HG02973 (cell line): ENCODE measurements around the gene LRCH3.

Source experiments
- ATAC-seq: cut with Tn5 transposase; IDR thresholded peaks from one replicate; pipeline ENCODE4 v1.9.1; 2021; ENCODE audit warnings: moderate library complexity; ENCODE audit not compliant: unreplicated experiment

LRCH3 gene

GRCh38 chr3:197791892-197792647 is 1.0 kb downstream of the LRCH3 start:
- ATAC-seq = peak; percentile 24

GRCh38 chr3:197793247-197793646 is 2.2 kb downstream of the LRCH3 start:
- ATAC-seq = no peak

GRCh38 chr3:197794115-197794514 is 3.1 kb downstream of the LRCH3 start:
- ATAC-seq = no peak

- no peak for ATAC-seq
Measured at GRCh38 chr3:197795200-197795599, 4.1 kb downstream of the LRCH3 start.

GRCh38 chr3:197796087-197796486 is 5.0 kb downstream of the LRCH3 start:
- ATAC-seq = no peak

- ATAC-seq = peak; percentile 44
Measured at GRCh38 chr3:197798863-197799262, 7.8 kb downstream of the LRCH3 start.

- no peak for ATAC-seq
Measured at GRCh38 chr3:197800379-197800778, 9.3 kb downstream of the LRCH3 start.

GRCh38 chr3:197801891-197802778 is 11.1 kb downstream of the LRCH3 start:
- no peak for ATAC-seq

- no peak for ATAC-seq
Measured at GRCh38 chr3:197802779-197803459, 11.9 kb downstream of the LRCH3 start.

GRCh38 chr3:197804511-197804910 is 13.5 kb downstream of the LRCH3 start:
- no peak for ATAC-seq

- no peak for ATAC-seq
Measured at GRCh38 chr3:197807969-197808587, 17.0 kb downstream of the LRCH3 start.

- ATAC-seq = no peak
Measured at GRCh38 chr3:197809356-197810020, 18.4 kb downstream of the LRCH3 start.

- no peak for ATAC-seq
Measured at GRCh38 chr3:197810901-197811300, 19.8 kb downstream of the LRCH3 start.

GRCh38 chr3:197811343-197811742 is 20.3 kb downstream of the LRCH3 start:
- ATAC-seq = no peak

- ATAC-seq = no peak
Measured at GRCh38 chr3:197814372-197814771, 23.3 kb downstream of the LRCH3 start.

- ATAC-seq = no peak
Measured at GRCh38 chr3:197820550-197821335, 29.7 kb downstream of the LRCH3 start.

GRCh38 chr3:197829397-197830045 is 38.5 kb downstream of the LRCH3 start:
- ATAC-seq = no peak

GRCh38 chr3:197830308-197830966 is 39.4 kb downstream of the LRCH3 start:
- no peak for ATAC-seq

GRCh38 chr3:197830967-197831313 is 39.9 kb downstream of the LRCH3 start:
- no peak for ATAC-seq
